MCF 10A (cell line): Measurements from ENCODE around the gene CCHCR1. TPM values are rescaled to one million over a fixed set of nuclear protein-coding genes. Genes with fewer than 3 reads are reported as not detected.
"Not testable (repeated sequence)": the region's sequence is repeated elsewhere in the genome, so short reads cannot be mapped to it uniquely, and the experiment has no call there.

Experiments
- BruUV-seq: library from RNA; stranded (reverse); fragments of 400-500 nt; replicated peaks from 2 replicates; lab custom pipeline; 2021; lab: Mats Ljungman, UMichigan
- CTCF ChIA-PET: fragments of 300-600 bp; sonication (Branson Sonifier 250); formaldehyde crosslinking; extraction: SDS; loops from one replicate; lab custom pipeline; 2021; ENCODE audit warnings: antibody characterized with exemption, inconsistent platforms; lab: Yijun Ruan, JAX
- POLR2A ChIA-PET: fragments of 300-600, 350-650 bp; sonication (Branson Sonifier 250); formaldehyde crosslinking; extraction: SDS; loops from one replicate; lab custom pipeline; 2020; ENCODE audit warnings: antibody characterized with exemption, inconsistent platforms; lab: Yijun Ruan, JAX
- DNase-seq: peaks from one replicate; pipeline ENCODE4 v3.0.0-alpha.2; 2018; ENCODE audit not compliant: unreplicated experiment
- H3K27ac Mint-ChIP-seq: one replicate; pipeline ENCODE4 v1.8.0; 2022; ENCODE audit warnings: mild to moderate bottlenecking, low read depth, mixed read lengths; ENCODE audit not compliant: unreplicated experiment
- H3K27me3 Mint-ChIP-seq: one replicate; pipeline ENCODE4 v1.8.0; 2022; ENCODE audit warnings: mixed read lengths; ENCODE audit not compliant: insufficient read depth, unreplicated experiment
- H3K36me3 Mint-ChIP-seq: one replicate; pipeline ENCODE4 v1.8.0; 2022; ENCODE audit warnings: mild to moderate bottlenecking, moderate library complexity, mixed read lengths; ENCODE audit not compliant: insufficient read depth, unreplicated experiment
- H3K4me1 Mint-ChIP-seq: one replicate; pipeline ENCODE4 v1.8.0; 2022; ENCODE audit warnings: mixed read lengths; ENCODE audit not compliant: insufficient read depth, unreplicated experiment
- H3K4me3 Mint-ChIP-seq: one replicate; pipeline ENCODE4 v1.8.0; 2022; ENCODE audit warnings: mild to moderate bottlenecking, moderate library complexity, mixed read lengths; ENCODE audit not compliant: unreplicated experiment
- H3K9me3 Mint-ChIP-seq: one replicate; pipeline ENCODE4 v1.8.0; 2022; ENCODE audit warnings: mixed read lengths; ENCODE audit not compliant: unreplicated experiment
- CTCF ChIP-seq: fragments of 200-600 bp; IDR thresholded peaks from one replicate; pipeline ENCODE4 v1.8.0; 2022; ENCODE audit warnings: antibody characterized with exemption, mild to moderate bottlenecking; ENCODE audit not compliant: unreplicated experiment
- intact Hi-C: fragments of 100-400 bp; cut with micrococcal nuclease; formaldehyde crosslinking; loops from 2 replicates; pipeline ENCODE4 v1.14.1; 2022
- total RNA-seq: library from RNA; stranded (reverse); gene quantifications from 2 replicates; pipeline ENCODE4 v1.2.3, GENCODE V29; 2022

CCHCR1 gene
- total RNA-seq, 1 experiment from 2014 or later: 18.4 TPM

GRCh38 chr6:31195308-31195979, 37.8 kb upstream of the CCHCR1 start:
- intact Hi-C loops, H3K4me1 Mint-ChIP-seq: not testable (repeated sequence)
- POLR2A ChIA-PET: interaction anchor here (0.8 to 2.6 kb wide), 2 partner anchors 172 to 981 kb away, joined by 3 to 27 read pairs; no protein-coding TSS in a partner anchor

GRCh38 chr6:31194061-31194834, 36.6 kb upstream of the CCHCR1 start:
- CTCF ChIA-PET: interaction anchor here (0.6 to 4.7 kb wide), 6 partner anchors 17 to 187 kb away, joined by 3 to 30 read pairs (median 4); partner anchors contain the start of gene PSORS1C2
- BruUV-seq: no TSS peak
- peaks cover 6% of the 10 kb centered on the region for H3K4me1 Mint-ChIP-seq
- intact Hi-C loops: no loop called here
- no peak for DNase-seq
- H3K27ac Mint-ChIP-seq: no peak overlapping the region
- POLR2A ChIA-PET: interaction anchor here (0.7 to 1.0 kb wide), 3 partner anchors 9 to 79 kb away, joined by 3 to 4 read pairs (median 3); partner anchors contain the start of gene PSORS1C1
- H3K27me3 Mint-ChIP-seq: no peaks in the 10 kb centered on the region
- TF ChIP-seq CTCF: no peak
- H3K4me3 Mint-ChIP-seq: no peak overlapping the region
- no peaks in the 10 kb centered on the region for H3K36me3 Mint-ChIP-seq
- H3K9me3 Mint-ChIP-seq: peaks cover 7% of the 10 kb centered on the region

More at GRCh38 chr6:31195308-31195979, 37.8 kb upstream of the CCHCR1 start:
- not testable (repeated sequence) for H3K27me3 Mint-ChIP-seq, H3K9me3 Mint-ChIP-seq, BruUV-seq, DNase-seq, H3K27ac Mint-ChIP-seq, H3K36me3 Mint-ChIP-seq, H3K4me3 Mint-ChIP-seq
- CTCF ChIA-PET: interaction anchor here (1.3 to 4.7 kb wide), 4 partner anchors 50 to 171 kb away, joined by 5 to 23 read pairs (median 10); partner anchors contain the start of gene PSORS1C2

GRCh38 chr6:31193206-31193605, 35.6 kb upstream of the CCHCR1 start:
- no peak overlapping the region for H3K4me3 Mint-ChIP-seq
- H3K27me3 Mint-ChIP-seq: no peaks in the 10 kb centered on the region
- H3K27ac Mint-ChIP-seq: no peak overlapping the region
- TF ChIP-seq CTCF: no peak
- ChIA-PET POLR2A (interaction anchor here (0.7 kb wide), 1 partner anchor 34 kb away, joined by 3 read pairs; no protein-coding TSS in a partner anchor), CTCF (interaction anchor here (0.6 to 3.5 kb wide), 6 partner anchors 18 to 249 kb away, joined by 3 to 30 read pairs (median 4); partner anchors contain the start of gene PSORS1C2)
- no TSS peak for BruUV-seq
- peaks cover 6% of the 10 kb centered on the region for H3K4me1 Mint-ChIP-seq
- H3K36me3 Mint-ChIP-seq: no peaks in the 10 kb centered on the region
- DNase-seq: no peak
- H3K9me3 Mint-ChIP-seq: peaks cover 7% of the 10 kb centered on the region
- intact Hi-C loops: no loop called here

- not testable (repeated sequence) for H3K27me3 Mint-ChIP-seq, H3K4me3 Mint-ChIP-seq, H3K36me3 Mint-ChIP-seq, H3K27ac Mint-ChIP-seq, H3K9me3 Mint-ChIP-seq, H3K4me1 Mint-ChIP-seq, BruUV-seq
- intact Hi-C loops: loop anchor here (1.0 kb wide), 1 partner anchor 55 kb away; no protein-coding TSS in a partner anchor
- ChIA-PET POLR2A (interaction anchor here (0.7 to 1.8 kb wide), 3 partner anchors 54 to 120 kb away, joined by 3 to 8 read pairs (median 5); partner anchors contain the start of gene PSORS1C2), CTCF (interaction anchor here (0.6 to 3.5 kb wide), 15 partner anchors 18 to 779 kb away, joined by 3 to 30 read pairs (median 4); partner anchors contain the start of gene PSORS1C2)
- DNase-seq: peak; percentile 82
- TF ChIP-seq CTCF: peak; percentile 56
Observed at GRCh38 chr6:31192431-31193105, 35.0 kb upstream of the CCHCR1 start.
